OCI-LY1 (cell line): ENCODE measurements around the gene PCBP3.

Source experiments
- EZH2 ChIP-seq: fragments of 200-600 bp; sonication (generic), shearing (Covaris generic); IDR thresholded peaks from 2 replicates; pipeline ENCODE4 v1.8.0; 2017; ENCODE audit warnings: borderline replicate concordance, mixed run types, mild to moderate bottlenecking, antibody characterized with exemption, low read length, moderate library complexity, mixed read lengths
- TF ChIP-seq, protein P1 (sequence below): fragments of 200-600 bp; sonication (generic), shearing (Covaris generic); IDR thresholded peaks from 2 replicates; pipeline ENCODE4 v1.5.1; 2017; ENCODE audit warnings: mild to moderate bottlenecking, antibody characterized with exemption, low read length, moderate library complexity, mixed read lengths

DNA sequence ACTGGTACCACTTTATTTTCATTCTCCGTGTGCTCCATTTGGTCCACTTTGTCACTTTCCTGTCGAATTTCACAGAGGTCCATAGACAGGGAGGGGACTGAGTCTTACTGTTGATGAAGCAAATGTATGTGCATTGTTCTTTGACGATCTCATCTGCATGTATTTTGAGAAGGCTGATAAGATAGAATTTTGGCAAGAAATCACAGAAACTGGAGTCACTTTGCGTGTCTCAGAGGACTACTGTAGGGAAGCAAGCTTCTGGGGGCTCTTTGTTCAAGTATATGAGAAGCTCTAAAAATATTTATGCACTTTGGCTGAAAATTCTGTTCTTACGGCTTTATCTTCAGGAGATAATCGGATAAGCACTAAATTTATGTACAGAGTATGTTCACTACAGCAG lies 78.1 kb downstream of the PCBP3 start:
- TF ChIP-seq, protein P1, sequence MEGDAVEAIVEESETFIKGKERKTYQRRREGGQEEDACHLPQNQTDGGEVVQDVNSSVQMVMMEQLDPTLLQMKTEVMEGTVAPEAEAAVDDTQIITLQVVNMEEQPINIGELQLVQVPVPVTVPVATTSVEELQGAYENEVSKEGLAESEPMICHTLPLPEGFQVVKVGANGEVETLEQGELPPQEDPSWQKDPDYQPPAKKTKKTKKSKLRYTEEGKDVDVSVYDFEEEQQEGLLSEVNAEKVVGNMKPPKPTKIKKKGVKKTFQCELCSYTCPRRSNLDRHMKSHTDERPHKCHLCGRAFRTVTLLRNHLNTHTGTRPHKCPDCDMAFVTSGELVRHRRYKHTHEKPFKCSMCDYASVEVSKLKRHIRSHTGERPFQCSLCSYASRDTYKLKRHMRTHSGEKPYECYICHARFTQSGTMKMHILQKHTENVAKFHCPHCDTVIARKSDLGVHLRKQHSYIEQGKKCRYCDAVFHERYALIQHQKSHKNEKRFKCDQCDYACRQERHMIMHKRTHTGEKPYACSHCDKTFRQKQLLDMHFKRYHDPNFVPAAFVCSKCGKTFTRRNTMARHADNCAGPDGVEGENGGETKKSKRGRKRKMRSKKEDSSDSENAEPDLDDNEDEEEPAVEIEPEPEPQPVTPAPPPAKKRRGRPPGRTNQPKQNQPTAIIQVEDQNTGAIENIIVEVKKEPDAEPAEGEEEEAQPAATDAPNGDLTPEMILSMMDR = no peak
- TF ChIP-seq EZH2 = no peak
